T-helper 9 cell (primary cell): Measurements from ENCODE around the gene PTN.
"Not testable (repeated sequence)": the region's sequence is repeated elsewhere in the genome, so short reads cannot be mapped to it uniquely, and the experiment has no call there.

ENCODE experiments used
- DNase-seq: peaks from one replicate; pipeline ENCODE4 v3.0.0-alpha.2; 2020

PTN gene

DNA sequence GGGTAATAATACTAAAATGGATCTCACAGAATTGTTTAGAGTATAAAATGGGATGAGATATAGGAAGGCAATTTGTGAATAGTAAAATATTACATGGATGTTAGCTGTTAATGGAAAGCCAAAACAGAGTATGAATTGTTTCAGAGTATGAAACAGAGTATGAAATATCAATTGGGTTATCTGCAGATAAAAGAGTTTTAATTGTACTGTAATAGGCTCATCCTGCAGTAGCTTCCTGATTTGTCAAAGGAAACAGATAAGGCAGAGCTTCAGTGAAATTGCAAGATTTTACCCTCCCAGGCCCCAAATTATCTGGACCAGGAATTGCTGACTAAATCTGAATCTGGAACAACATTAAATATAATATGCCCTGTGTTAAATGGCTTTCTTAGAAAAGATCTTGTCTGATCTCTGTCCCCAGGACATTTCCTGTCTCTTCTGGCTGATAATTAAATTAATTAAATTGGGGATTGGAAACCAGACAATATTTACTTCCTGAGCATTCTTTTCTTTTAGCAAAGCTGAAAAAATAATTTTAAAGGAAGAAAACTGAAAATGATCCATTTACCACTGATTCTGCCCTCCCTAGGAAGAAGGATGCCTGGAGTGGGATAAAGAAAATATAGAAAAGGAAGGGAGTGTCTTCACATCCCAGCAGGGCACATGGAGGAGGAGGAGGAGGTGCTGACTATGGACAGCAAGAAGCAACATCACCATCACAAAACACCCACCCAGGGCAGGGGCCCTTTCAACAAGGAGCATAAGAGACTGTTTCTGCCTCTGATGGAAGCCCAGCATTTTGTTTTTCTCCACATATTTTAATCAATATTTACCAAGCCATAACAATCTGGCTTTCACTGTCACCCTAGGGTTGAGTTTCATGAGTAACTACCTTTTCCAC is 18.5 kb downstream of the PTN start:
- DNase-seq = no peak

DNA sequence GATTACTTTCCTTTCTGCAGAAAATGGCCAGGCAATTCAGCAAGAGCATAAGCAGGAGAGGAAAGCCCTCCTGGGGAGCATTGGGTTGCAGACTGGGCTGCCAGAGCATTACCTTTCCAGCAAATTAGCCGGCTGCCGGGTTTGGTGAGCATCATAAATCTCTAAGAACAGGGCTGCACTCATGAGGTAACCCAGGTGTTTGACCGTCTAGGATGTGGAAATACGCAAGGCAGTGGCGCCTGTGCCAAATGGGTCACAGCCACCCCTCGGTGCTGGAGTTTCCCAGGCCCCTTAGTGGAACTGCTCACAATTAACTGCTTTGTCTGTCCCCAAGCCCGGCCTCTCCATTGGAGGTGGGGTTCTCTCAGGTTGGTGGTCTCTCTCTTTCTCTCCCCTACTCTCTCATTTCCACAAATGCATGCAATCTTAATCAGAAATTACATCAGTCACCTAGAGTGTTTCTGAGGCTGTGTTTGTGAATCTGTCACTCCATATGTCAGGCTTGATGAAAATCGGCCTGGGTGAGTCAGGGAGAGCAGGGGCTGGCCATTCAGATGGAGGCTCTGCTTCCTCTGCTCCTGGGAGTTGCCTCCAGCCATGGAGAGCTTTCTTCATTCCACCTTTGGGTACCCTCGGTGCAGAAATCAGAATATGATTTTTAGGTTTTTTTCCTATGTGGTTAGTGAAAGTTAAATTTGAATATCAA is 26.7 kb downstream of the PTN start:
- DNase-seq = no peak

DNA sequence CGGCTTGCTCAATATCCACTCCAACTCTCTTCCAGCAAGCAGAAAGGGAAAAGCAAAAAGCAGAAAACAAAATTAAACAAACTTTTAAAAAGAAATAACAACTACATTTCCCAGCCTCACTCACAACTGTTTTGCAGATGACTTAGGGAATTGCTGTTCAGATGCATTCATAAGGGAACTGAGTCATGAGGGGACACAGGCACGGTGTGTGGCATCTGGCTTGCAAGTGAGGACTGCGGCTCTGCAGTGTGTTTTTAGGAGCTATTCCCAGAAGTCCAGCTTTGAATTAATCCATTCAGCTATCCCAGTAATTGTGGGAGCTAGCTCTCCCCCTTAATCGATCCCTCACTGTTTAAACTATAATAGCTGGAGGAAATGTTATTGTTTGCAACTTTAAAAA is 30.3 kb downstream of the PTN start:
- no peak for DNase-seq

GRCh38 chr7:137306748-137307147 is 36.8 kb downstream of the PTN start:
- no peak for DNase-seq

- no peak for DNase-seq
These were observed 37.5 kb downstream of the PTN start for GRCh38 chr7:137305901-137306621.

DNA sequence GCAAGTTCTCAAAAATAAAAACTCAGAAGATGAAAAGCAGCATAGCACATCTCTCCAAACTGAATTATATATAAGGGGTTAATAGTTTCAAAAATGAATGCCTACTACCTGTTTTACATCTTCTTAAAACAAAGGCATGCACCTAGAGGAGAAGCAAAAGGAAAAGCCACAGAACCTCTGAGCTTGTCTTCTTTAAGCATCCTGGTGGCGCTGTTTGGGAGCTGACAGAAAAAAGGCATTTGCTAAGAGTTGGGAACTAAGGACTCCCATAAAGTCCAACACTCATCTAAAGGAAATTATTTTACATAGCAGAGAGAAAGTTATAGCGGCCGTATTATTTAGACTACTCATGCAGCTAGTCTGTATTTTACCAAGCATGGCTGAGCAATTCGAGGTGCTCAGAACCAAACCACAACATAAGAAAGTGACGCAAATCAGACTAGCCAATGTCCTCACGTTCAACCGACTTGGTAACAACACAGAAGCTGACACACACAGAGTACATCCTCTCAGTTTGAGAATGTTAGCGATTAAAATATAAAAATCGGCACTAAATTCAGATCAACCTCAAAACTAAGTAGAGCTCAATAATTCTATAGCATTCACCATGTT is 38.8 kb downstream of the PTN start:
- DNase-seq = no peak

DNA sequence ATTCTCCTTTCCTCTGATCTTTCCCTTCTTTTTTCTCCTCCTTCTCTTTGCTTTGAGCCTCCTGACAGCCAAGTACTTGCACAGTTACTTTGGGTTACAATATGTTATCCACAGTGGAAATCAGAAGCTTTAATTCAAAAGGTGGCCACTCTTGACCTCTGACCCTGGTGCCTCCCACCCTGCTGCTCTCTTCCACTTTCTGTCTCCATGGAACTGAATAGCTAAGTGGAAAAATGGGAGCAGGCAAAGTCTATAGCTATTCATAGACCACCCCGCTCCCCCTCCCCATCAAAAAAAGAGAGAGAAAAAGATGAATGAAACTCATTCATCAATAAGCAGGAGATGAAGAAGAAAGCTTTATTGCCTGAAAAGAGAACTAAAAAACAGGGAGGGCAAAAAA is 39.4 kb downstream of the PTN start:
- no peak for DNase-seq

- DNase-seq = no peak
These were observed 41.5 kb downstream of the PTN start for GRCh38 chr7:137302081-137302480.

GRCh38 chr7:137298464-137298794 is 45.1 kb downstream of the PTN start:
- DNase-seq = no peak

GRCh38 chr7:137297551-137298463 is 45.7 kb downstream of the PTN start:
- DNase-seq = no peak

DNA sequence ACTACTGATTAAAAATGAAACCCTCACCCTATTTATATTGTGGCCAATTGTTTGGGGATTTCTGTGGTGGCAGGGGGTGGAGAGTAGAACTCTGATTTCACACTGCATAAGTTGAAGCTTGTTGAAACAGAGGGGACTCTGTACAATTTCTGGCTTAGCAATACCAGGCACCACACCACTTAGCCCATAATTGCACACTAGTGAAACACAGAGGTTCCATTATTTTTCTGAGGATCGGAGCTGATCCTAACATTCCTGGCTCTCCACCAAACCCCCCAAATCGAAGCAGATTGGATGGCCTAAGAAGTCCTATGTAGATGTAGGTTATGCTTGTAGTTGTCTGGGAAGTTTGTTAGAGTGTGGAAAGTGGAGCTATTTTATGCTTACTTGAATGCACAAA is 47.0 kb downstream of the PTN start:
- DNase-seq = no peak

- DNase-seq = no peak
These were observed 47.7 kb downstream of the PTN start for GRCh38 chr7:137295739-137296324.

DNA sequence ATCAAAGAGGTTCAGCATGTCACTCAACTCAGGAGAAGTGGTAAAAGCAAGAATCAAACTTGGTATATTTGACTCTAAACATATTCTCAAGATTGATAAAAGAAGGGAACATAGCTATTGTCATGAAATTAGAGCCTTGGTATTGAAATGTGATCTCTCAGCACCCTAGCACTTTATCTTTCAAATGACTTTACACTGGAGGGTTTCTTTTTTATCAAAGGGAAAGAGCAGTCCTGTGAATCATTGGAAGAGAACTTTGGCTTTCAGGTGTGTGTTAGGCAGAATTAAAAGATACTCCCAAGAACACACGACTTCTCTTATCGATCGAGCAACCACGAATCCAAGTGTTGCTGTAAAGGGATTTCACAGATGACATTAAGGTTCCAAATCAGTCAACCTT is 54.4 kb downstream of the PTN start:
- no peak for DNase-seq

GRCh38 chr7:137287651-137288258 is 55.8 kb downstream of the PTN start:
- no peak for DNase-seq

- DNase-seq = no peak
These were observed 60.4 kb downstream of the PTN start for GRCh38 chr7:137283153-137283552.

- no peak for DNase-seq
These were observed 61.5 kb downstream of the PTN start for GRCh38 chr7:137282043-137282442.

DNA sequence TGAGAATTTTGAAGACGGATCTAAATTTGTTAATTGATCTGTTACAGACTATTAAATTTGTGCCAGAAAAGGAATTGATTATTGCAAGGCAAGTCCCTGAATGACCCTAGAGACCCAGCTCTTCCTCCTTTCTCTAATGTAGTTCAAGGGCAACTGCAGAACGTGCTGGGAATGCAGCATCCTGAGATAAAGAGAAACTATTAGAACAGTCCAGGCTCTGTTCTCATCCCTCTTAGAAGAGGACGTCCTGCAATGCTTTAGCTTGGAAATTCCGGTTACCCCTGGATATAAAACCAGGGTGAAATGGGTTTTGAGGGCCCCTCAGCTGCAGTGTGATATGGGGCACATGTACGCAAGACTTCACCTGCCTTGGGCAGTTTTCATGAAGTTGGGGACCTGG is 67.3 kb downstream of the PTN start:
- DNase-seq = no peak

DNA sequence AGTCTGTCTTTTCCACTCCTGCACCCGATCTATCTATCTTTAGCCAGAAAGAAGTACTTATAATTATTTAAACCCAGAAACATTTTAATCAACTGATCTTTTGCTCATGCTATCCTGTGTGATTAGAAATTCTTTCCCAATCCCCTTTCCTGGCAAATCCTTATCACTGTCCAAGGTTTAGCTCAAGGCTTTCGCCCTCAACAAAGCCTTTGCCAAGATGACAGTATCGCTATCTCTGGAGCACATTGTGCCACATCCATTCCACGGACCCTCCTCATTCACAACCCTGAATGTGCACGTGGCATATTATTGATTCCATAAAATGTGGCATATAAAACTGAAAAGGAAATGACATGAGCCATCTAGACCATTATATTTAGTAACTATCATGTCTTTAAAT is 71.3 kb downstream of the PTN start:
- DNase-seq = no peak

GRCh38 chr7:137269240-137269639 is 74.3 kb downstream of the PTN start:
- no peak for DNase-seq

DNA sequence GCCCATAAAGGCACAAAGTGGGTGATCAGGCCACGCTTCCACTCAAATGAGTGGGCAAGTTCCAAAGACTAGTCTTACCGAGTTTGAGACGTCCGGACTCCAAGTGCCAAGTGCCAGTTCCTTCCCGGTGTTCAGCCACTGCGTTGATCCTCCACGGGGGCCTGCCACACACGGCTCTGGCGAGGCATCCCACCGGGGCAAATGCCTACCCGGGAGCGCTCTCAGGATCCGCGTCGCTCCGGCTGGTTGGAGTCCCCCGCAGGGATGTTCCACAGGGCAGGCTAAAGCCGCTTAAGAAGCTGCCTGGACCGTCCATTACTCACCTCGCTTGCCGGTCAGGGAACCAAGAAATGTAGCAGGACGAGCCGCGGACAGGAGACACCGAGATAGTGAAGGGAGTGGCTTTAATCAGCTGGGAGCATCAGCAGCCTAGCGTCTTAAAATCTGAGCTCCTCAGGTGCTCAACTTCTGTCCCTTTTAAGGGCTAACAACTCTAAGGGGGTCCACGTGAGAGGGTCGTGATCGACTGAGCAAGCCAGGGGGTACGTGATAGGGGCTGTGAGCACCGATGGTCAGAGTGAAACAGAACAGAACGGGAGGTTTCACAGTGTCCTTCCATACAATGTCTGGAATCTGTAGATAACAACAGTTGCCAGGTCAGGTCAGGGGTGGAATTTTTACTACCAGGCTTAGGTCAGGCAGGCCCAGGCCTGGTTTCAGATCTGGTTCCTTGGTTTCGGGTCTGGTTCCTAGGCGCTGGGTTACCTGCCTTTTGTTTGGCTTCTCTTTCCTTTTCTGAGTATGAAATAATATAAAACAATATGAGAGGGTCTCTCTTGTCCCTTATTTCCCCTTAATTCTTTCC is 75.3 kb downstream of the PTN start:
- DNase-seq = not testable (repeated sequence)
